Heart left ventricle (tissue), 13 donors: Measurements from ENCODE around the gene PAQR6.

ENCODE experiments used
- POLR2A ChIP-seq, 2 donors: fragments of 450-650 bp; IDR thresholded peaks; one replicate each; pipeline ENCODE4 v1.6.1; 2017; ENCODE audit warnings: antibody characterized with exemption in 2 of 2, mild to moderate bottlenecking in 2 of 2, moderate library complexity in 2 of 2
- TF ChIP-seq, protein P1 (sequence below), 12 donors: fragments of 200-600 bp; sonication (generic) in 4 of 12; IDR thresholded peaks; one replicate each; pipeline versions ENCODE4 v1.5.0 to v1.8.0; 2018 to 2022; ENCODE audit warnings: antibody characterized with exemption in 12 of 12, mild to moderate bottlenecking in 5 of 12
- donor health status: ischemic (EF 13 %, LVEDD 7.1; RV severe dilation, severe dysfunction).
- donor health status: DM: no; HTN: yes; CAD: no.
- donor health status: DM: no; HTN: no; CAD: no.
- donor health status: ischemic (EF 25% LVEDD 6.9; RV normal size, moderate dysfunction).
- donor health status: ischemic (EF 25% LVEDD 5.7; RV mildly dilated, moderate dysfunction).
- donor health status: ischemic (EF 35%, LVEDD 5.7; RV mildly dilated, moderate dysfunction).
- donor health status: nonischemic (EF 11% LVEDD 7.7; RV severe dilation, severe dysfunction).
- donor health status: DM: yes; HTN: yes; CAD: no.
- donor health status: PGD.
- donor health status: ischemic (EF 29% LVEDD 5.4; RV normal size, mild dysfunction).
- donor health status: nonischemic (EF 23%, LVEDD 6.1; RV moderate dilation, normal function).

DNA sequence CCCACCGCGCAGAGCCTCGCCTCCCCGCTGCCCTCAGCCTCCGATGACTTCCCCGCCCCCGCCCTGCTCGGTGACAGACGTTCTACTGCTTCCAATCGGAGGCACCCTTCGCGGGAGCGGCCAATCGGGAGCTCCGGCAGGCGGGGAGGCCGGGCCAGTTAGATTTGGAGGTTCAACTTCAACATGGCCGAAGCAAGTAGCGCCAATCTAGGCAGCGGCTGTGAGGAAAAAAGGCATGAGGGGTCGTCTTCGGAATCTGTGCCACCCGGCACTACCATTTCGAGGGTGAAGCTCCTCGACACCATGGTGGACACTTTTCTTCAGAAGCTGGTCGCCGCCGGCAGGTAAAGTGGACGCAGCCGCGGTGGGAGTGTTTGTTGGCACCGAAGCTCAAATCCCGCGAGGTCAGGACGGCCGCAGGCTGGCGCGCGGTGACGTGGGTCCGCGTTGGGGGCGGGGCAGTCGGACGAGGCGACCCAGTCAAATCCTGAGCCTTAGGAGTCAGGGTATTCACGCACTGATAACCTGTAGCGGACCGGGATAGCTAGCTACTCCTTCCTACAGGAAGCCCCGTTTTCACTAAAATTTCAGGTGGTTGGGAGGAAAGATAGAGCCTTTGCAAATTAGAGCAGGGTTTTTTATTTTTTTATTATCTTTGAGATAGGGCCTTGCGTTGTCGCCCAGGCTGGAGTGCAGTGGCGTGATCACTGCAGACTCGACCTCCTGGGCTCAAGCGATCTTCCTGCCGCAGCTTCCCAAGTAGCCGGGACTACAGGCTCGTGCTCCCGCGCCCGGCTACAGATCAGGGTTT lies 34.8 kb downstream of the PAQR6 start, which contains the start of gene PMF1:
- TF ChIP-seq, protein P1, sequence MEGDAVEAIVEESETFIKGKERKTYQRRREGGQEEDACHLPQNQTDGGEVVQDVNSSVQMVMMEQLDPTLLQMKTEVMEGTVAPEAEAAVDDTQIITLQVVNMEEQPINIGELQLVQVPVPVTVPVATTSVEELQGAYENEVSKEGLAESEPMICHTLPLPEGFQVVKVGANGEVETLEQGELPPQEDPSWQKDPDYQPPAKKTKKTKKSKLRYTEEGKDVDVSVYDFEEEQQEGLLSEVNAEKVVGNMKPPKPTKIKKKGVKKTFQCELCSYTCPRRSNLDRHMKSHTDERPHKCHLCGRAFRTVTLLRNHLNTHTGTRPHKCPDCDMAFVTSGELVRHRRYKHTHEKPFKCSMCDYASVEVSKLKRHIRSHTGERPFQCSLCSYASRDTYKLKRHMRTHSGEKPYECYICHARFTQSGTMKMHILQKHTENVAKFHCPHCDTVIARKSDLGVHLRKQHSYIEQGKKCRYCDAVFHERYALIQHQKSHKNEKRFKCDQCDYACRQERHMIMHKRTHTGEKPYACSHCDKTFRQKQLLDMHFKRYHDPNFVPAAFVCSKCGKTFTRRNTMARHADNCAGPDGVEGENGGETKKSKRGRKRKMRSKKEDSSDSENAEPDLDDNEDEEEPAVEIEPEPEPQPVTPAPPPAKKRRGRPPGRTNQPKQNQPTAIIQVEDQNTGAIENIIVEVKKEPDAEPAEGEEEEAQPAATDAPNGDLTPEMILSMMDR (IDR thresholded peaks at IDR 0.05): peak in 1 of 12 donors; percentile 18
- TF ChIP-seq POLR2A (IDR thresholded peaks at IDR 0.05): peak in 1 of 2 donors; percentile 82
